HG02973 (cell line): ENCODE measurements around the gene ZSCAN23.
"Not testable (repeated sequence)": the region's sequence is repeated elsewhere in the genome, so short reads cannot be mapped to it uniquely, and the experiment has no call there.

Experiments
- ATAC-seq: cut with Tn5 transposase; IDR thresholded peaks from one replicate; pipeline ENCODE4 v1.9.1; 2021; ENCODE audit warnings: moderate library complexity; ENCODE audit not compliant: unreplicated experiment

Gene ZSCAN23

GRCh38 chr6:28442586-28442985, 705 bp downstream of the ZSCAN23 start:
- no peak for ATAC-seq

DNA sequence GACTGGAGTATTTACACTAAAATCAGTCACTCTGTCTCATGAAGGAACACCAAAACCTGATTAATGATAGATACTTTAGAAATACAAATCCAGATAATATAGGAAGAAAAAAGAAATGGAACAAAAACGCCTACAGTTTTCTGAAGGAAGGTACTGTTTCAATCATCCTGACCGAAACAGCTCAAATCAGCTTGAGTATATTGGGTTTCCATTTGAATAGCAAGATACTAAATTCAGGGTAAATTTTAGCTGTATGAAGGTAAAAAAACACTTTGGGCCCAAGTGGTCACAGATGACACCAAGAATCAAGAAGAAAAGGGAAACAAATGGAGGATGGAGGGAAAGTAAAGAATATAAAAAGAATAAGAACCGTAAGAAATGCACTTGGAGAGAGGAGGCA, 6.9 kb downstream of the ZSCAN23 start:
- ATAC-seq, result no peak

- ATAC-seq, result no peak
Observed at GRCh38 chr6:28433119-28433518, 10.2 kb downstream of the ZSCAN23 start.

DNA sequence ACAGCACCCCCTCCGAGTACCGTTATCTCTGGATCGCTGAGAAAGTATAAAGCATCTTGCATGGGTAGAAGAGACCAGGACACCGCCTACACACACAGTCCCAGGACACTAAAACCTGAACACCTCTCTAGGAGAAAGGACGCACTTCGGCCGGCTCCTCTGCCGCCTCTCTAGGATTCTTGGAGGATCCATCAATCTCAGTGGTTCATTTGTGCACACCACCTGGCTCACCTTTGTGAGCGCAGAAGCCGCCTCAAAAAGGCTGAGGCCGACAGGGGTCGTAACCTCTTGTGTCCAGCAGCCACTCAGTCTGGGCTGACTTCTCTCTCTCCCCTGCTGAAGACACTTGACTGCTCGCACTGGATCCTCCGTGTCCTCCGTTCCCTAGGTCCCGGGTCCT, 13.5 kb downstream of the ZSCAN23 start:
- ATAC-seq, result no peak

DNA sequence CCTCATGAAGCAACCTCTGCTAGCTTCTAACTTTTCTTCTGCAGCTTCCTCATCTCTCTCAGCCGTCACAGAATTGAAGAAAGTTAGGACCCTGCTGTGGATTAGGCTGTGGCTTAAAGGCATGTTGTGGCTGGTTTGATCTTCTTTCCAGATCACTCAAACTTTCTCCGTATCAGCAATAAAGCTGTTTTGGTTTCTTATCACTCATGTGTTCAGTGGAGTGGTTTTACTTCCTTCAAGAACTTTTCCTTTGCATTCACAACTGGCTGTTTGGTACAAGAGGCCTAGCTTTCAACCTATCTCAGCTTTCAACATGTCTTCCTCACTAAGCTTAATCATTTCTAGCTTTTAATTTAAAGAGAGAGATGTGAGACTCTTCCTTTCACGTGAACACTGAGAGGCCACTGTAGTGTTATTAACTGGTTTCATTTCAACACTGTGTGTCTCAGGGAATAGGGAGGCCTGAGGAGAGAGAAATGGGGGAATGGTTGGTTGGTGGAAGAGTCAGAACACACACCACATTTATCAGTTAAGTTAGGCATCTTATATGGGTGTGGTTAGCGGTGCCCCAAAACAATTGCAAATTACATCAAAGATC, 17.2 kb downstream of the ZSCAN23 start:
- no peak for ATAC-seq

DNA sequence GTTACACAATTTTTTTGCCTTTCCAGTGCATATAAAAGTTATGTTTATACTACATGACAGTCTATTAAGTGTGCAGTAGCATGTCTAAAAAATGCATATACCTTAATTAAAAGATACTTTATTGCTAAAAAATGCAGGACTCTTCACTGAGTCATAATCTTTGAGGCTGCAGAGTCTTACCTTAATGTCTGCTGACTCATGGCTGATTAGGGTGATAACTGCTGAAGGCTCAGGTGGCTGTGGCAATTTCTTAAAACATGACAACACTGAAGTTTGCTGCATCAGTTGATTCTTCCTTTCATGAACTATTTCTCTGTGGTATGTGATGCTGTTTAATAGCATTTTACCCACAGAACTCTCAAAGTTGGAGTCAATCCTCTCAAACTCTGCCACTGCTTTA, 19.1 kb downstream of the ZSCAN23 start:
- no peak for ATAC-seq

GRCh38 chr6:28423546-28423945, 19.7 kb downstream of the ZSCAN23 start:
- no peak for ATAC-seq

DNA sequence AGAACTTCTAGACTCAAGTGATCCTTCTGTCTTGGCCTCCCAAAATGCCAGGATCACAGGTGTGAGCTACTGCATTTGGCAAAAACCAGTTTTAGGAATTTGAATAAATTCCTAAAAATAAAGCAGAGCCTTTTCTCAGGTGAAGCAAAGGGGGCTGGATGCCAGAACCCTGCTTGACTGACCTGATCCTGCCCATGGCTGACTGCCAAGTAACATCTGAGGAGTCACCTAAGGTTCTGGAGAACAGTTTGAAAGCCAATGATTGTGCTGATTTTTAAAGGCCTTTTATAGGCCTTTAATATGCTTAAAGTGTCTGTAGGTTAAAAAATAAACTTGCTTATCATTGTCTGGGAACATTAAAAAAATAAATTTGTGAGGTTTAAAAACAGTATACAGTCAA, 29.6 kb downstream of the ZSCAN23 start:
- ATAC-seq, result no peak

- ATAC-seq, result no peak
Observed at GRCh38 chr6:28410767-28411166, 32.5 kb downstream of the ZSCAN23 start.

- ATAC-seq, result no peak
Observed at GRCh38 chr6:28408076-28408802, 35.1 kb downstream of the ZSCAN23 start.

DNA sequence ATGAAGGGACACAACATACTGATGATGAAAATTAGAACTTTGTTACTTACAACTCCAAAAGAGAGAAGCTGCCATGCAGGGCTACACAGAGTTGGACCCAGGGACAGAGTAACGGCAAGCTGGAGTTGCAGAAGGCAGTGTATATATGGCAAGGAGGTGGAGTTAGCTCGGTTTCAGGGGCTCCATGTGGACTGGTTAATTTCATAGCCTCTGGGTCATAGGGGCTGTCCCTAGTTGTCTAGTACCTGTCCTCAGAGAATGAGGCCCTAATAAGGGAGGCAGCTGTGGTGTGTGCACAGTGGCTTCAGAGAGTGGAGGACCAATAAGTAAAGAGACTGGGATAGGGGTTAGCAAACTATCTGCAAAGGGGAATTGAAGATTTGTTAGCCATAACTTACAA, 35.9 kb downstream of the ZSCAN23 start:
- ATAC-seq, result no peak

DNA sequence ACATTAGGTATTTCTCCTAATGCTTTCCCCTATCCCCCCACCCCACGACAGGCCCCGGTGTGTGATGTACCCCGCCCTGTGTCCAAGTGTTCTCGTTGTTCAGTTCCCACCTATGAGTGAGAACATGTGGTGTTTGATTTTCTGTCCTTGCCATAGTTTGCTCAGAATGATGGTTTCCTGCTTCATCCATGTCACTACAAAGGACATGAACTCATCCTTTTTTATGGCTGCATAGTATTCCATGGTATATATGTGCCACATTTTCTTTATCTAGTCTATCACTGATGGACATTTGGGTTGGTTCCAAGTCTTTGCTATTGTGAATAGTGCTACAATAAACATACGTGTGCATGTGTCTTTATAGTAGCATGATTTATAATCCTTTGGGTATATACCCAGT, 39.4 kb downstream of the ZSCAN23 start:
- not testable (repeated sequence) for ATAC-seq

DNA sequence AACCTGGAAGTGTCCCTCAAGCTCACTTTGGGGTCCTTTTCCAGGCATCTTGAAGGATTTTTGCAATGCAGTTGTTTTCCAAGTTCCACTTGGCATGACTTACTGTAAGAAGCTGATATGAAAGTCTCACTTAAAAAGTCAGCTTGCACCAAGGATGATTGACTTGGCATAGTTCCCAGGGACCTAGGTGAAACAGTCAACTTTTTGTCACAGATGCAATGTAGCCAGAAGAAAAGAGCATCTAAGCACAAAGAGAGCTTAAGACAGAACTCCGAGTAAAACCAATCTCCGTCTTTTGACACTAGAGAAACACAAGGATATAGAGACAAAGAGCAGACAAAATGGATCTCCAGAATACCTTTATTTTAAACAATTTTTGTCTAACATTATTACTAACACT, 41.1 kb downstream of the ZSCAN23 start:
- no peak for ATAC-seq

- no peak for ATAC-seq
Observed at GRCh38 chr6:28401172-28401571, 42.1 kb downstream of the ZSCAN23 start.

DNA sequence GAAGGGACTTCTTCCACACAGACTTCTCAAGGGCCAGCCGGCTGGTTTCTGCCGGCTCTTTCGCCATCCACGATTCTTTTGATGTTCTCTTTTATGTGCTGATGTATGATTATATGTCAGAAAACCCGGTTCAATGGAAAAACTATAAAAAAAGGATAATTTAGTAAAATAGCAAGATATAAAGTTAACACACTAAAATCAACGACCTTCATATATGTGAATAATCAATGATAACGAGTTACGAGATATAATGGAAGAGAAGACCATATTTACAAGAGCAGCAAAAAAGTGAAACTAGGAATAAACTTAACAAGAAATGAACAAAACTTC, 43.2 kb downstream of the ZSCAN23 start:
- no peak for ATAC-seq

- peak; percentile 77 for ATAC-seq
Observed at GRCh38 chr6:28399350-28400121, 43.8 kb downstream of the ZSCAN23 start, which contains the start of gene ZSCAN12. TSS of gene ZSCAN12 (minus strand) at chr6:28399747. CDS start at chr6:28398405, 1,342 bp downstream.

DNA sequence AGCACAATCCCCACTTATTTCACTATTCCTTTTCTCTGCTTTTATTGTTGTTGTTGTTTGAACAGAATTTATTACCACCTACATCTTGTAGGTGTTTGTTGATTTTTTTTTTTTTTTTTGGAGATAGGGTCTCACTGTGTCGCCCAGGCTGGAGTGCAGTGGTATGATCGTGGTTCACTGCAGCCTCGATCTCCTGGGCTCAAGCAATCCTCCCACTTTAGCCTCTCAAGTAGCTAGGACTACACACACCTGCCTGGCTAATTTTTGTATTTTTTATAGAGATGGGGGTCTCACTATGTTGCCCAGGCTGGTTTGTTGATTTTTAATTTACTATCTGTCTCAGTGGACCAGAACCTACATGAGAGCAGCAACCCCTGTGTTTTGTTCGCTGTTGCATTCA, 47.4 kb downstream of the ZSCAN23 start:
- ATAC-seq, result no peak

- ATAC-seq, result no peak
Observed at GRCh38 chr6:28393912-28394662, 49.2 kb downstream of the ZSCAN23 start.

- ATAC-seq, result no peak
Observed at GRCh38 chr6:28390688-28391087, 52.6 kb downstream of the ZSCAN23 start.

DNA sequence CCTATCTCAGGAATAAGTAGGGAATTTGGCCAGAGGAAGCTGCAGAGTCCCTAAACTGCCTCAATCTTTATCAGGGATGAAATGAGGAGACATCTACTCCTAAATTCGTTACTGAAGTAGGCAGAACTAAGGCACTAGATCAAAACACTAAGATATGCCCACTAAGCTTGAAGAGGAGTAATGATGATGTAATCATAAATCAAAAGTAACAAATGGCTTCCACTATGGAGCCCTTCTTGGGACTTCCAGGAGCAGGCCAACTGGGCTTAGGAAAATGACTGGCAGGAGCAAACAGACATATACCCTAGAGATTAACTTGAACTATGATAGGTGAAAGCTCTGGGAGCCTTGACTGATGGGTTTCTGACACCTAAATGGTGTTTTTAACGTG, 59.2 kb downstream of the ZSCAN23 start:
- no peak for ATAC-seq
